Measurements from ENCODE around the gene OGT. TPM values are rescaled to one million over a fixed set of nuclear protein-coding genes. Genes with fewer than 3 reads are reported as not detected.

The OGT gene
- total RNA-seq, 1 donor from 2014 or later, result 210 TPM

- DNase-seq (ENCODE audit: extremely low spot score, unreplicated experiment), result no peak
- H3K4me1 Mint-ChIP-seq (ENCODE audit: unreplicated experiment), result no peaks in the 10 kb centered on the region
- TF ChIP-seq, protein P1, sequence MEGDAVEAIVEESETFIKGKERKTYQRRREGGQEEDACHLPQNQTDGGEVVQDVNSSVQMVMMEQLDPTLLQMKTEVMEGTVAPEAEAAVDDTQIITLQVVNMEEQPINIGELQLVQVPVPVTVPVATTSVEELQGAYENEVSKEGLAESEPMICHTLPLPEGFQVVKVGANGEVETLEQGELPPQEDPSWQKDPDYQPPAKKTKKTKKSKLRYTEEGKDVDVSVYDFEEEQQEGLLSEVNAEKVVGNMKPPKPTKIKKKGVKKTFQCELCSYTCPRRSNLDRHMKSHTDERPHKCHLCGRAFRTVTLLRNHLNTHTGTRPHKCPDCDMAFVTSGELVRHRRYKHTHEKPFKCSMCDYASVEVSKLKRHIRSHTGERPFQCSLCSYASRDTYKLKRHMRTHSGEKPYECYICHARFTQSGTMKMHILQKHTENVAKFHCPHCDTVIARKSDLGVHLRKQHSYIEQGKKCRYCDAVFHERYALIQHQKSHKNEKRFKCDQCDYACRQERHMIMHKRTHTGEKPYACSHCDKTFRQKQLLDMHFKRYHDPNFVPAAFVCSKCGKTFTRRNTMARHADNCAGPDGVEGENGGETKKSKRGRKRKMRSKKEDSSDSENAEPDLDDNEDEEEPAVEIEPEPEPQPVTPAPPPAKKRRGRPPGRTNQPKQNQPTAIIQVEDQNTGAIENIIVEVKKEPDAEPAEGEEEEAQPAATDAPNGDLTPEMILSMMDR (IDR thresholded peaks at IDR 0.05), result no peak
- no peak within 1 kb of the TSS for H3K27ac Mint-ChIP-seq (ENCODE audit: unreplicated experiment)
- peaks cover 11% of the 10 kb centered on the region for H3K36me3 Mint-ChIP-seq (ENCODE audit: unreplicated experiment)
- H3K27me3 Mint-ChIP-seq (ENCODE audit: unreplicated experiment), result no peaks in the 10 kb centered on the region
- H3K9me3 Mint-ChIP-seq (ENCODE audit: unreplicated experiment), result no peaks in the 10 kb centered on the region
- no peak within 1 kb of the TSS for H3K4me3 Mint-ChIP-seq (ENCODE audit: unreplicated experiment)
These were observed 85.4 kb downstream of the OGT start, which contains the start of gene CXCR3 for GRCh38 chrX:71618303-71618721. Gene CXCR3, minus strand, starts transcription at chrX:71618511. Its CDS starts 62 bp downstream, at chrX:71618449.

DNA sequence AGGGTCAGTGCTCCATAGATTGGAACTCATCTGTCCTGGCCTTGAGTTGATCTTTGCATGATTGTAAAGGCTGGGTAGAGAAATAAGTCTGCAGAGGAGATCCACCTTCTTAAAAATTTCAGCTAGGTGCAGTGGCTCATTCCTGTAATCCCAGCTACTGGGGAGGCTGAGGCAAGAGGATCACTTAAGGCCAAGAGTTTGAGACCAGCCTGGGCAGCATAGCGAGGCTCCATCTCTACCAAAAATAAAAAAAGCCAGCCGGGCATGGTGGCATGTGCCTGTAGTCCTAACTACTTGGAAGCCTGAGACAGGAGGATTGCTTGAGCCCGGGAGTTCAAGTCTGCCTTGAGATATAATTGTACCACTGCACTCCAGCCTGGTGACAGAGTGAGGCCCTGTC, 85.9 kb downstream of the OGT start:
- TF ChIP-seq, protein P1 (IDR thresholded peaks at IDR 0.05), result no peak
- no peaks in the 10 kb centered on the region for H3K4me1 Mint-ChIP-seq (ENCODE audit: unreplicated experiment)
- no peak for DNase-seq (ENCODE audit: extremely low spot score, unreplicated experiment)
- H3K27ac Mint-ChIP-seq (ENCODE audit: unreplicated experiment), result no peak overlapping the region
- H3K36me3 Mint-ChIP-seq (ENCODE audit: unreplicated experiment), result peaks cover 7% of the 10 kb centered on the region
- no peak overlapping the region for H3K4me3 Mint-ChIP-seq (ENCODE audit: unreplicated experiment)
- H3K27me3 Mint-ChIP-seq (ENCODE audit: unreplicated experiment), result no peaks in the 10 kb centered on the region
- H3K9me3 Mint-ChIP-seq (ENCODE audit: unreplicated experiment), result no peaks in the 10 kb centered on the region

DNA sequence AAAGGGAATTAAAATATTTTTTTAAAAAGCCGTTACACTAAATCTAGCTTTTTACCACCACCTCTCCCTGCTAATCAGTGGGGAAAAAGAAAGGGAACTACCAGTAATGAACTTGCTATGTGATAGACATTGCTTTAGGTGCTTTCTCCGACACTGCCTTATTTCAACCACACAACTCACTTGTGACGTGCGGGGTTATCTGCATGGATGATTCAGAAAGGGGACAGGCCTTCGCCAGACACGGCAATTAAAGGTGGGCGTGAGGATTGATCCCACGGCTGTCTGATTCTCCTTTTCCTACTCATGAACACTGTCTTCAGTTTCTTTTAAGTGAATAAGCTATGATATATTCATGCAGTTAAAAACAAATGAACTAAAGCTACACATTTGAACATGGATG, 86.3 kb downstream of the OGT start:
- no peak overlapping the region for H3K4me3 Mint-ChIP-seq (ENCODE audit: unreplicated experiment)
- peaks cover 7% of the 10 kb centered on the region for H3K36me3 Mint-ChIP-seq (ENCODE audit: unreplicated experiment)
- H3K27me3 Mint-ChIP-seq (ENCODE audit: unreplicated experiment), result no peaks in the 10 kb centered on the region
- H3K9me3 Mint-ChIP-seq (ENCODE audit: unreplicated experiment), result no peaks in the 10 kb centered on the region
- no peaks in the 10 kb centered on the region for H3K4me1 Mint-ChIP-seq (ENCODE audit: unreplicated experiment)
- DNase-seq (ENCODE audit: extremely low spot score, unreplicated experiment), result no peak
- no peak overlapping the region for H3K27ac Mint-ChIP-seq (ENCODE audit: unreplicated experiment)
- TF ChIP-seq, protein P1 (IDR thresholded peaks at IDR 0.05), result no peak

DNA sequence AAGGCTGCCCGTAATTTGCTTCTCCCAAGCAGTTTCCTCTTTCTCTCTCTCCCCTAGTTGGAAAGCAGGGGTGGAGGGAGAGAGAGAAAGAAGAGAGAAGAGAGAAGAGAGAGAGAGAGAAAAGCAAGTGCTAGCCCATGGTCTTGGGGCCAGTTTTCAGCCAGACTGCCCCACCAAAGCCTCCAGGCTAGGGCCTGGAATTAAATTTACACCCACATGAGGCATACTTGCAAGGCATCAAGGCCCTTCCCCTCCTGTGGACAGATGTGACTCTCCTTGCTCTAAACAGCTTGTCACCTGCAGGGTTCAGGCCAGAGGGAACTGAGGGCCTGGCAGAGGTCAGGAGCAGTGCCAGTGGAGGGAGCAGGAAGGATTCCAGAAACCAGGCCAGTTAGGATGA, 87.1 kb downstream of the OGT start:
- Mint-ChIP-seq H3K9me3 (ENCODE audit: unreplicated experiment) (no peaks in the 10 kb centered on the region), H3K4me3 (ENCODE audit: unreplicated experiment) (no peak overlapping the region), H3K4me1 (ENCODE audit: unreplicated experiment) (no peaks in the 10 kb centered on the region), H3K27me3 (ENCODE audit: unreplicated experiment) (no peaks in the 10 kb centered on the region), H3K36me3 (ENCODE audit: unreplicated experiment) (peaks cover 4% of the 10 kb centered on the region), H3K27ac (ENCODE audit: unreplicated experiment) (no peak overlapping the region)
- no peak for DNase-seq (ENCODE audit: extremely low spot score, unreplicated experiment)
- TF ChIP-seq, protein P1 (IDR thresholded peaks at IDR 0.05), result no peak

DNA sequence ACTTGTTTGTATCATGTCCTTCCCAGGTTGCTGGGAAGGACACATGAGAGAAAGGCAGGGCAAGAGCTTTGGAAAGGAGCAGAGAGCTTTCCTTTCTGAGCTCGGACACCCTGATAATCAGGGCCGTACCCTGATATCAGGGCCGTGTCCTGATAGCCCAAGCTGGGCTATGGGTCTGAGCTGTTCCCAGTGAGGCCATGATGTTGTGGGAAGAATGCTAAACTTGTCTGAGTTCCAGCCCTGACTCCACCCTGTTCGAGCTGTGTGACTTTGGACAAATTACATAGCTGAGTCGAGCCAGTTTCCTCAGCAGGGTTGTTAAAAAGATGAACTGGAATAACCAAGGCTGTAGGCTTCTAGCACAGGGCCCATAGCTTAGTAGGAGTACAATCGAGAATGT, 88.7 kb downstream of the OGT start:
- Mint-ChIP-seq H3K4me3 (ENCODE audit: unreplicated experiment) (no peak overlapping the region), H3K27ac (ENCODE audit: unreplicated experiment) (no peak overlapping the region), H3K36me3 (ENCODE audit: unreplicated experiment) (no peaks in the 10 kb centered on the region), H3K27me3 (ENCODE audit: unreplicated experiment) (no peaks in the 10 kb centered on the region), H3K4me1 (ENCODE audit: unreplicated experiment) (no peaks in the 10 kb centered on the region), H3K9me3 (ENCODE audit: unreplicated experiment) (no peaks in the 10 kb centered on the region)
- DNase-seq (ENCODE audit: extremely low spot score, unreplicated experiment), result no peak
- TF ChIP-seq, protein P1 (IDR thresholded peaks at IDR 0.05), result no peak

Data from osteocyte (in vitro differentiated cells).